ENCODE results near the gene AKR1A1.
A peak's percentile ranks its signal among the peaks of the same experiment; 100 is the strongest.

DNA sequence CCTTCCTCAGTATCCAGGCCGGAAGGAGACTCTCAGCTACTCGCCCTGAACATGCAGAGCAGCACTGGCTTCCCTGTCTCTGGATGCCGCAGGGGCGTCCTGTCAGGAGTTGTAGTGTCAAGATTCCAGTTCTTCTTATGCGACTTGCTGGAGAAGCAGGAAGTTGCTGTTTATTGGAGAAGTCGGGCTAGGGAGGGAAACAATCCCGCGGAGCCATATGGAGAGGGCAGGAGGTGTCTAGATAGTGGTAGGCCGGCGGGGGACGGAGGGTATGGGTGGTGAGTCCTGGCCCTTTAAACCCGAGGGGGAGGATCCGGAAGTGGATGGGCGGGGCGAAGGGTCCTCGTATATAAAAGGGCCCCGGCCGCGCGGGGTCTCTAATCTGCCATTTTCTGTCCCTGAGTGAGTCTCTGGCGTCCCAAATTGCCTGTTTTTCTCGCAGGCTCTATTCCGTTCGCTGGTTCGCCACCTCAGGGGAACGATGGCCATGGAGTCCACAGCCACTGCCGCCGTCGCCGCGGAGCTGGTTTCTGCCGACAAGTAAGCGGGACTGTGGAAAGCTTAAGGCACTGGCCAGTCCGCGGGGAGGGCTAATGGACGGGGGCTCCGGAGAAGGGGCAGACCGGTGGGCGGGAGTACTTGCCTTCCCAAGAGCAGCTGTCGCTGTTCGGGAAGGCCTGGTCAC, 33.2 kb downstream of the AKR1A1 start, which contains the start of gene NASP:
- peak in 1 of 12 donors; percentile 15 for TF ChIP-seq CTCF (IDR thresholded peaks at IDR 0.05)
- TF ChIP-seq POLR2A (IDR thresholded peaks at IDR 0.05): peak in 1 of 2 donors; percentile 87
